GM19351 (cell line): ENCODE data around the gene CDH4.

ENCODE experiments used
- ATAC-seq: cut with Tn5 transposase; IDR thresholded peaks from one replicate; pipeline ENCODE4 v1.9.1; 2021; ENCODE audit warnings: mild to moderate bottlenecking, moderate library complexity; ENCODE audit not compliant: unreplicated experiment

Gene CDH4

GRCh38 chr20:61299618-61300017, 47.6 kb downstream of the CDH4 start:
- ATAC-seq: no peak

- no peak for ATAC-seq
Observed at GRCh38 chr20:61300293-61300692, 48.2 kb downstream of the CDH4 start.

GRCh38 chr20:61300709-61301108, 48.6 kb downstream of the CDH4 start:
- no peak for ATAC-seq

- no peak for ATAC-seq
Observed at GRCh38 chr20:61301711-61302525, 49.9 kb downstream of the CDH4 start.

- no peak for ATAC-seq
Observed at GRCh38 chr20:61303217-61303616, 51.2 kb downstream of the CDH4 start.

GRCh38 chr20:61303675-61304074, 51.6 kb downstream of the CDH4 start:
- no peak for ATAC-seq

- ATAC-seq: no peak
Observed at GRCh38 chr20:61304750-61305149, 52.7 kb downstream of the CDH4 start.

- no peak for ATAC-seq
Observed at GRCh38 chr20:61306937-61307475, 54.9 kb downstream of the CDH4 start.

- ATAC-seq: no peak
Observed at GRCh38 chr20:61307686-61308476, 55.8 kb downstream of the CDH4 start.

GRCh38 chr20:61308477-61308774, 56.4 kb downstream of the CDH4 start:
- ATAC-seq: no peak

GRCh38 chr20:61310954-61311353, 58.9 kb downstream of the CDH4 start:
- ATAC-seq: no peak

GRCh38 chr20:61311656-61312387, 59.8 kb downstream of the CDH4 start:
- no peak for ATAC-seq

GRCh38 chr20:61312925-61313324, 60.9 kb downstream of the CDH4 start:
- no peak for ATAC-seq

GRCh38 chr20:61313396-61313795, 61.3 kb downstream of the CDH4 start:
- no peak for ATAC-seq

GRCh38 chr20:61314326-61315010, 62.4 kb downstream of the CDH4 start:
- ATAC-seq: no peak

GRCh38 chr20:61315319-61315718, 63.3 kb downstream of the CDH4 start:
- ATAC-seq: no peak

GRCh38 chr20:61316346-61316745, 64.3 kb downstream of the CDH4 start:
- no peak for ATAC-seq

GRCh38 chr20:61317966-61318530, 66.0 kb downstream of the CDH4 start:
- no peak for ATAC-seq

- ATAC-seq: no peak
Observed at GRCh38 chr20:61320691-61321425, 68.8 kb downstream of the CDH4 start.

GRCh38 chr20:61321481-61321880, 69.4 kb downstream of the CDH4 start:
- ATAC-seq: no peak
